NCI-H1694 (cell line): ENCODE results near the gene C8B.

Source experiments
- DNase-seq: peaks from one replicate; lab custom pipeline; 2025; lab: John Stamatoyannopoulos, UW

The C8B gene

DNA sequence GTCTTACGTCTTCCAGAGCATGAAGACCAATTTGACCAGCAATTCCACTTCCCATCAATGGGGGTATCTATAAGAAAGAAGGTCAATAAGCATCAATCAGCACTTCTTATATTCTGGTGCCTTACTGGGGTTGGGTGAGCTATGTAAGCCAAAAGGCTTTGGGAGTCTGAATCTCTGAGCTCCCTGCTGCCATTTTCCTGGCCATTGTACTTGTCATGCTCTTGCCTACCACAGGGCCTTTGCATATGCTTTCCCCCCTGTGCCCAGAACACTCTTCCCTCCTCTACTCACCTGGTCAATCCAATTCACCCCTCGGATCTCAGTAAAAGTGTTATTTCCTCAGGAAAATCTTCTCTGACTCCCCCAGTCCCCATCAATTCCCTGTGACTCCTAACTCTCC lies 36.3 kb downstream of the C8B start:
- no peak for DNase-seq

DNA sequence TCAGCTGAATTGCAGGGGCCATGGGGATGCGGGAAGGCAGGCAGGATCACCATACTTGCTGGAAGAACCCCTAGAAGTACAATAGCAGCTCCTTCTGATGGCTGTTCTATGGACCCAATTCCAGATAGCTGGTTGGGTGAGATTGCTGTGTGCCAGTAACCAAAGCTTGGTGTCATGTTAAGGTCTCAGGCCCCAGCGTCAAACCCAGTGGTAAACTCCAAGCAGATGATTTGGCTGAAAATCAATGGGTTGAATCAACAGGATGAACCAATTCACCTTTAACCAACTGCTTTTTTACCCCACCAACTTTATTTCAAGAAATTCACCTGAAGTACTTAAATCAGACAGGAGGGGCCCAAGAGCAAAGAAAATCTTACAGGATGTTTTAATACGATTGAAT lies 37.8 kb downstream of the C8B start:
- no peak for DNase-seq

DNA sequence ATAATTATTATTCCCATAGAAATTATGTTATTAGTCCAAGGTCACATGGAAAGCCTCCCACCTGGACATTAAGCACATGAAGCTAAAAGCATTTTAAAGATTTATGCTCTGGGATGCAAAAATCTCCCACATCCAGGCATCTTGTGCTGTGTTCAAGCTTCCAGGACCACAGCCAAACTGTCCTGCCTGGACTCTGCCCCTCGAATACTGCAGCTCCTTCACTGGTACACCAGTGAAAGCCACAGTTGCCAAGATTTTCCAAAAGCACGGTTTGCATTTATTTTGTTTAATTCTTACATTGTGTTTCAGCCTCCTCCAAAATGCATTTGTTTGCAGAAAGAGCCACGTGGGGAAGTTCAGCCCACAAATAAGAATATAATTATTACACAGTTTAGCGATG lies 38.6 kb downstream of the C8B start:
- DNase-seq: no peak

DNA sequence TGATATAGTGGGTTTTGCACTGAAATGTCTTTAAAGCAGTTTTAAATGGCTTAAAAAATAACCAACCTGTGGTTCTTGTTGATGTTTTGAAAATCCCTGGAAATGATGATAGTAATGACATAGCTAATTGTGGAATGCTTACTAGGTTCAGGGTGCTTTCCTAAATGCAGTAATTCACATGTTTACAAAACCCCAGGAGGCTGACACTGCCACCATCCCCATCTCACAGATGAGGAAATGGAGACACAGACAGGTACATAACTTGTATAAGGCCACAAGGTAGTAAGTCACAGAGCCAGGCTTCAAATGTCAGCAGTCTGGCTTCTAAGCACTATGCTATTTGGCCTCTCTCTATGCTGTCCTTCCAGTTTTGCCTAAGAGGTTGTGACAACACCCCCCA lies 40.6 kb downstream of the C8B start:
- no peak for DNase-seq

DNA sequence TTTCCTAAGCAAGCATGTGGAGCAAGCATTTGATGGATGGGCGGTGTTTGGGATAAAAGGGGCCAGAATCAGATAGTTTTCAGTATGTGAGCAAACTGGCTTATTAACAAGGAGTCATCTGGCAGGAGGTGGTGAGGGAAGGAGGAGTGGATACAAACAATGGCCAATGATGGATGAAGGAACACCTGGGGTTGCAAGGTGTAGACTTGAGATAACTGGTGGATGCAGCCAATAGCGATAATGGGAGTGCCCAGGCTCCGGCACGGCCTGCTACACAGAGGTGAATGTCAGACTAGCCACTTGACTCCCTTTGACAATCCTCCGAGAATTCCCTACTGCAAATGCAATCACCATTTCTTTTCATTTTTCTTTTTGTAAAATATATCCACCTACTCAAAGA lies 41.7 kb downstream of the C8B start:
- DNase-seq: no peak

DNA sequence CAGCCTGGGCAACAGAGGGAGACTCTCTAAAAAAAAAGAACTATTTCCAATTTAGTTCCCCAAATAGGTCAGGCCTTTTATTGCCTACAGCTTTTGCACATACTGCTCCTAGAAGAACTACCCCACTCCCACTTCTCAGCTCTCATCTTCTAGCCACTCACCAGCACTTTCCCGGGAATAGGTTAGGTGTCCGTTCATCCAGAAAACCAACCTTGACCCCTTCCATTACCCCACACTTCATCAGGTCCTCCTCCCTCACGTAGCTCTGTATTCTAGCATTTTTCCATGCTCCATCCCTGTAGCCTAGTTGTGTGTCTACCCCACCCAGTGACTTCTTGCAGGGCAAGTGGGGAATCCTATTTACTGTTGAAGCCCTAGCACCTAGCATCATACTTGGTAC lies 42.6 kb downstream of the C8B start:
- DNase-seq: no peak

DNA sequence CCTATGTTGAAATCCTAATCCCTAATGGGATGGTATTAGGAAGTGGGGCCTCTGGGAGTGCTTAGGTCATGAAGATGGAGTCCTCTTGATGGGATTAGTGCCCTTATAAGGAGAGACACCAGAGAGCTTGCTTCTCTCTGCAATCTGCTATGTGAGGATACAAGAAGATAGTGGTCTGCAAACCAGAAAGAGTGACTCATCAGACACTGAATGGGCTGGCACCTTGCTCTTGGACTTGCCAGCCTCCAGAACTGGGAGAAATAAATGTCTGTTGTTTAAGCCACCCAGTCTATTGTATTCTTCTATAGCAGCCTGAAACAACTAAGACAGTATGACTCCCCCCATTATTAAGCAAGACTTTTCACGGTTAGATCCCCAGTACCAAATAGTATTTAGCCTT lies 43.3 kb downstream of the C8B start:
- no peak for DNase-seq

DNA sequence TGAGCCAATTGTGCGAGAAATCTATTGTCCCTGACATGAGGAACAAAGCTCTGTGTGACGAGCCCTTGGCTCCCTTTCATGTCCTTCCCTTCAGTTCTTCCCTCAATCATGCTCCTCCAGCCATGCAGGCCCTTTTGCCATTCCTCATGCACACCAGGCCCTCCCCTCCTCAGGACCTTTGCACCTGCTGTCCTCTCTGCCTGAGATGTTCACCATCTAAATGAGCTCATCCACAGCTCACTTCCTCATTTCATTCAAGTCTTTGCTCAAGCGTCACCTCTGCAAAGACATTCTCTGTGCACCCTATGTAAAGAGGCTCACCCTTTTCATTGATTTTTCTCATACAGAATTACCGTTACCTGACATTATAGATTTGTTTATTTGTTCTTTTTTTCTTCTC lies 43.7 kb downstream of the C8B start:
- DNase-seq: no peak

DNA sequence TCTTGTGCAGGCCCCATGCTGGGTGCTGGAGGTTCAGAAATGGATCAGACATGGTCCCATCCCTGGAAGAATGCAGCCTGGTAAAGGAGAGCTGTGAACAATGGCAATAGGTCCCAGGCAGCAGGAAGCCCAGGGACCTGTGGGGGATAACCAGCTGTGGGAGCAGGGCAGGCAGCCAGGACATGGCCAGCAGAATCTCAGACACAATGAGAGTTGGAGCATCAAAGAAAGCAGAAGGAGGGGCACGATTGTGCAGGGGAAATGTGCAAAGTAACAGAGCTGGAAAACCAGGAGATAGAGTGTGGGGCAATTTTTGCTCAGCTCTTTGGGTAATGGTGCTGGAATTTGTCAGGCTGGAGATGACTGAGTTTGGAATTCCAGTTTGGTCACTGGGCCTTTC lies 44.3 kb downstream of the C8B start:
- no peak for DNase-seq

DNA sequence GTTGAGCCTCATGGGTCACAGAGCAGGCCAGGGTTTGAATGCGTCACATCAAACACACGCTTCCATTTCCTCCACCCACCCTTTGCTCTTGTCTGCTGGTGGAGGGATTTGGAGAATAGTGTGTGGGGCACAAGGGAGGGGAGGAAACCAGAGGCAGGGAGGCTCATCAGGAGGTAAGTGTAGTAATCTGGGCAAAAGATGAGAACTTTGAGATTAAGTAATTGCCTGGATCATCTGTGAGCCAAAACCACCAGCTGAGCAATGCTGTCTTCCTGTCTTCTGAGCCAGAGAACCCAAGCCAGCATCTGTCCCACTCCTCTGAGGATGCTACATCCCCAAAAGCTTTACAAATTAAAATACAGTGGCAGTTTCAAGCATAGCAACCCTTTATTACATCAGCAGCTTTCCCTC lies 45.2 kb downstream of the C8B start:
- DNase-seq: no peak

DNA sequence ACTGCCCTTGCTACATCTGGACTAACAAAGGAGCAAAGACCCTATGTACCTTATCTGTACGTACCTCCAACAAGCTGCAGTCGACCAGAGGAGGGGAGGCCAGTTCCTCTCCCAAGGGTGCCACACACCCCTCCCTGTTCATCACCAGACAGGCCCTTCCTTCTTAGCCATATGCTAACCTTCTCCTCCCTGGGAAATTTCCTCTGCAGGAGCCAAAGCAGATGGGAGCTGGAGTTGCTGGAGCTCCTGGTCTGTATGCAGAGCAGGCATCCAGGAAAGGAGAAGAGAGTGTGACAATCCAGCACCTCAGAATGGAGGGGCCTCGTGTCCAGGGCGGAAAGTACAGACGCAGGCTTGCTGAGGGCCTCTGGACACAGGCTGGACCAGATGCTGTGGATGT lies 48.5 kb downstream of the C8B start:
- DNase-seq: no peak

DNA sequence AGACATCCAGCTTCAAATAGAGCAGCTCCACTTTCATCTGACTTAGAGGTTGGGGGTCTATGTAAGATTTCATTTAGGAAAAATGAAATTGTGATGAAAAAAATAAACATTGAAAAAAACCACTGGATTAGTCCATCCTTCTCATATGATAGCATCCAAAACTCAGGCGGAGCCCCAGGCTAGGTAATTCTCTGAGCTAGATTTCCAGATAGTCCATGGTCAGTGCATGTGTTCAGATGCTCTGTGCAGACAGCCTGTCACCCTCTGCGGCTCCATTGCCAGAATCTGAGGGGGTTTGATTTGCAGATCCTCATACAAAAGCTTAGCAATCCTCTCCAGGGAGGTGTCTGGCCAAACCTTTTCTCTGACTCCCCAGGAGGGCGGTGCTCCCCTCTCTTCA lies 49.2 kb downstream of the C8B start:
- DNase-seq: no peak

DNA sequence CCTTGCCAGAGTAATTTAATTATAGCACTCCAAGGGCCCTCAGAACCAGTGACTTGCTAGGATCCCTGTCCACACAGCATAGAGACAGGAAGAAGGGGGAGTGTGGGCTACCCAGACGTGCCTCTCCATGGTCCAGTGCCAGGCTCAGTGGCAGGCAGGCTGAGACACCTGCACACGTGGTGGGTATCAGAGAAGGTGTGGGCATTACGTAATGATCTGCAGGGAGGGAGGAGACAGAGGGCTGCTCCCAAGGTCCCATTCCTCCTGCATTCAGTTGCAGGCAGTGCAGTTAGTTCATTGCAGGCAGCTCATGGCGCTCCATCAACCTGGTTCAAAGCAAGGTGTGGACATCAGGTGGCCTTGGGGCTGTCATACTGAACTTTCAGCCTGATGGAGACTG lies 49.9 kb downstream of the C8B start:
- no peak for DNase-seq

DNA sequence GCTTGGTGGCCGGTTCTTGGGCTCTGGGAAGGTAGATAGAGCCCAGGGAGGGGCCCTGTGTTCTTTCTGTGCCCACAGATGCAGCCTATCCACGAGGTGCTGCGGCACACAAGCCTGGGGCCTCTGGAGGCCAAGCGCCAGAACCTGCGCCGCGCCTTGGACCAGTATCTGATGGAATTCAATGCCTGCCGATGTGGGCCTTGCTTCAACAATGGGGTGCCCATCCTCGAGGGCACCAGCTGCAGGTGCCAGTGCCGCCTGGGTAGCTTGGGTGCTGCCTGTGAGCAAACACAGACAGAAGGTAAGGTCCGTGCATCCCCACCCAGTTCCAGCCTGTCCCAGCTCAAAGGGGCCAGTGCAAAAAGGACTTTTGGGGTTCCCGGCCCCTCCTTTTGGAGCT lies 53.5 kb downstream of the C8B start:
- DNase-seq: no peak

DNA sequence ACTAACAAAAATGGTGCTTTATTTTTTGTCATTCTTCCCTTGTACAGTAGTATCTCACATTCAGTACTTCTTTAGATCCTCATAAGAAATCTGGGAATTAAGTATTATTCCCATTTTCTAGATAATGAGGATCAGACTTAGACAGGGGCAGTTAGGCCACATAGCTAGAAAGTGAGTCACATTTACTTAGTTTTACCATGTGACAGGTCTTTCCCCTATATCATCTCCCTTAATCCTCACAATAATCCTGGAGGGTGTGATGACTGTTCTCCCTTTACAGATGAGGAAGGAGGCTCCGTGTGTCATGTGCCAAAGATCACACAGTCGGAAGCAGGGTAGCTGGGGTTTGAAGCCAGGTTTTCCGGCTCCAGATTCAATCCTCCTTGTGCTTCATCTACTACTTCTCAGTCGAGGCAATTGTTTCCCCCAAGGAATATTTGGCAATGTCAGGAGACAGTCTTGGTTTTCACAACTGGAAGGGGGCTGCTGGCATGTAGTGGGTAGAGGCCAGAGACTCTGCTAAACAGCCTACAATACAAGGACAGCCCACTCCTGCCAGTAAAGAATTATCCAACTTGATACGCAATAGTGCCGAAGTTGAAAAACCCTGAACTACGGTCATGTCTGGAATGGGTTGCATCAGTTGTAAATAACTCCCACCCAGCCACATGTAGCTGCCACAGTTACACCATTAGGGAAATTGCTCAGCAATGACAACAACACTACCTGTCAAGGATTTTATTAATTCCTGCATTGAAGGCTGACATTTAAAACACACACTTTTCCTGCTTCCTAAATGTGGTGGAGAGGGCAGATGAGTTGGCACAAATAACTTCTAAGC lies 54.5 kb downstream of the C8B start:
- no peak for DNase-seq

DNA sequence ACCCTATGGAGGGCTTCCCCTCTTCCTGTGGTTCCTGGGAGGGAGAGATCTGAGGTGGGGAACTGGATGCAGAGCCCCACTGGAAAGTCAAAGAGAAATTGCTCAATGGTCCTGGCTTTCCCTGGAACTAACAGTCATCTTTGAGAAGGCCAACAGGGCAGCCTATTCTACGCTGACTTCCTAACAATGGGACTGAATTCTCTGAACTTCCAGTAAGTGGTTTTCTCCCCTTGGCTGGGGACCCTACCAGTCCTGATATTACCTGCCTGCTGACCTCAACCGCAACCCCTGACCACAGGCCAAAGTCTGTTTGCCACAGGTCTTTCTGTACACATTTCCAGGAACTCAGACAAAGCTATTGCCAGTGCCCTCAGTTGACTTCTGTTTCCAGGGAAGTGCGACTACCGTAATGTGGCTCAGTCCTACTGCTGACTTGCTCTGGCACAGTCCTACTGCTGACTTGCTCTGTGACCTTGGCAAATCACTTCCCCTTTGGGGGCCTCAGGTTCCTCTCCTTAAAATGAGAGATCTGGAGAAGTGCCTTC lies 55.3 kb downstream of the C8B start:
- DNase-seq: no peak

DNA sequence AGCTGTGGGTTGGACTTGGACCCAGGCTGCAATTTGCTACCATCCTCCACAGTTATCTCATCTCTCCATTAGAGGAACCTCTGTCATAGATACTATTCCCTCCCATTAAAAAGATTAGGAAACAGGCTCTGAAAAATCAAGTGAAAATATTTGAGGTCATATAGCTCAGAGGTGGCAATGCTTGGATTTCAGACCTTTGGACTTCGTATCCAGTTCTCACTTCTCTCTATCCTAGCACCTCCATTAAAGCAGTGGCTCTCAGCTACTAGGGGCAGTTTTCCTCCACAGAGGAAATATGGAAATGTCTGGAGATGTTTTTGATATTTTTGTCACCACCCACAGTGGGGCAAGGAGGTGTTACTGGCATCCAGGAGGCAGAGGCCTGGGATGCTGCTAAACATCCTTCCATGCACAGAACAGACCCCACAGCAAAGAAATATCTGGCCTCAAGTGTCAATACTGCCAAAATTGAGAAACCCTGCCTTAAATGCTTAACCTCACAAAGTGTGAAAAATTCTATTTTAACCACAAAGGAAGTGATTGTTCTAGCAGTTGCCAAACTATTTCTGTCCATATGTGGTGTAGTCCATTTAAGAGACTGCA lies 57.1 kb downstream of the C8B start:
- no peak for DNase-seq

DNA sequence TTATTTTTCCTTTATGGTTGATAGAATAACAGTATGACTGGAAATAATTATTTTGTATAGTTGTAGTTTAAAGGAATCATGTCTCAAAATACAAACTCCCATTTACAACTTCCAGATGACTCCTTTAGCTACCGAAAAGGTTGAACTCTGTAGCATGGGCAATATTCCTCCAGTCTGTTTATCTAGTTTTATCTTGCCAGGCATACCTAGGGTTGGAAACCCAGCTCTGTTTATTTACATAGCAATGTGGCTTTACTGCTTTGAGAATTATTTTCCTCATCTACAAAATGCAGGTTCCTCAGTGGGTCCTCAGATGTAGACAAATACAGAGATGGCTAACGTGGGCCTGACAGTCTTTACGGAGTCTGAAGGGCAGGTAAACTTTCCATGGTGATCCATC lies 60.1 kb downstream of the C8B start:
- DNase-seq: no peak

DNA sequence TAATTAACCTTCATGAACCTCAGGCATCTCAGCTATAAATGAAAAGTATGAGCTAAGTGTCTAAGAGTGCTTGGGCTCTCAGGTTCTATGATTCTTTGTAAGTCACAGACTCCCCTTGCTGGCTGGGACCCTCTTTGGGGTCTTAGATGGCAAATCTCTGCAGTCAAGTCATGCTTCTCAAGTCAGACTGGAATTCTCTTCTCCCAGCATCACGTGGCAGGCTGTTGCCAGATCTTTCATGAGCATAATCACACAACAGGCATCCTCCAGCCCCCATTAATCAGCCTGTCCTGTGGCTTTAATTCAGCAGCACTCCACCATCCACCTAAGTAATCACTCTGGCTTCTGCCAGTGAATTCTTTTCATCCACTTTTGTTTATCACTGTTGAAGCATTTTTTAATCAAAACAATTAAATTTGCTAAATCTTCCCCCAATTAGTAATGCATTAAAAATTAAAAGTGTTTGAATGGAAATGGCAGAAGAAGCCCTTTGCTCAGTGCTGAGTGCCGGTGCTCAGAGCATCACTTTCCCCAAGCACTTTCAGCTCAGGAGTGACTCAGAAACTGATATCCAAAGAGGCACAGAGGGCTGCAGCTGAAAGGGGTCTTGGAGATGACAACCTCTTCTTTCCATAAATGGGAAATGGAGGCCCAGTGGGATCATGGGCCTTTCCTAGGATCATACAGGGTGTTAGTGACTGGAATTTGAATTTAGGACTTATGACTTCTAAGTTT lies 61.0 kb downstream of the C8B start:
- no peak for DNase-seq

DNA sequence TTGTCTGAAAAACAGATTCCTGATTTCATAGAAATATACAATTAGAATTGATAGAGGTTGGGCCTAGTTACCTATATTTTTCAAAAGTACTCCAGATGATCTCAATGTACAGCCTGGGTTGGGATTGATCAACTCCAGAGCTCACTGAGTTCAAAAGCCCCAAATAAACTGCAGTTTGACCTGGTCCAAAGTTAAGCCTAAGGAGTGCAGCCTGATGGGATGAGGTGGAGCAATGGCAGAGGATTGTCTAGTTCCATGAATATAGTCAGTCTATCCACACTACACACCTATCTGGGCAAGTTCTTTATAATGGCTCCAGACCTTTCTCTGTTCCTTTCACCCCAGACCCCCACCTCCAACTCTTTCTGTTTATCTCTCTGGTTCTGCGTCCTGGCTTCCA lies 62.0 kb downstream of the C8B start:
- no peak for DNase-seq

DNA sequence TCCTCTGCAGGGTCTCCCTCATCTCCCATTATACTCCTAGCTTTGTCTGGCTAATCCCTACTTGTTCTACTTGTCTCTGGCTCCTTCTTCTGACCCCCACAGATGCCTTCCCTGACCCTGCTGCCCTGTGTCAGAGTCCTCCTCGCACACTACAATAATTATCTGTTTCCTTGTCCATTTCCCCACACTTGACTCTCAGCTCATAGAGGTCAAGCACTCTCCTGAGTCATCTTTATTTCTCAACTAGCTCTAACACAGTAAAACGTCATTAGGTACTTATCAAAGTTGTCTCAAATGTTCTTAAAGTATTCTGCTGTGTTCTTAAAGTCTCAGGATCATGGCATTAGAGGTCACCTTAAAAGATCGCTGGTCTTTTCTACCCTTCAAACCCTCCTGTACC lies 64.1 kb downstream of the C8B start:
- no peak for DNase-seq

DNA sequence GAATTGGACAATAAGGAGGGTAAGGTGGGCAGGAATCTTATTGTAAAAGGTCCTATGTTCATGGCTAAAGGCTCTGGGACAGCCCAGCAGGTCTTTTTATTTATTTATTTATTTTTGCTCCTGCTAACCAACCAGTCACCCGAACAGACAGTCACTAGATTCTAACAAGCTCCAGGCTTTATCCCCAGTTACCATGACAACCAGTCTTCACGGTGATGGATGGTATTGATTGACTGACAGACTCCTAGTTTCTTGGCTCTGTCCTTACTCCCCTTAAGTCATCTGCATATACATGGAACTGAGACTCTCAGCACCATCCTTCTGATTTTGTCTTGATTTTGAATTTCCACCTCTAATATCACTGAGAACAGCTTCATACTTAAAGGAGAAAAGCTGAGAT lies 66.9 kb downstream of the C8B start:
- DNase-seq: no peak

DNA sequence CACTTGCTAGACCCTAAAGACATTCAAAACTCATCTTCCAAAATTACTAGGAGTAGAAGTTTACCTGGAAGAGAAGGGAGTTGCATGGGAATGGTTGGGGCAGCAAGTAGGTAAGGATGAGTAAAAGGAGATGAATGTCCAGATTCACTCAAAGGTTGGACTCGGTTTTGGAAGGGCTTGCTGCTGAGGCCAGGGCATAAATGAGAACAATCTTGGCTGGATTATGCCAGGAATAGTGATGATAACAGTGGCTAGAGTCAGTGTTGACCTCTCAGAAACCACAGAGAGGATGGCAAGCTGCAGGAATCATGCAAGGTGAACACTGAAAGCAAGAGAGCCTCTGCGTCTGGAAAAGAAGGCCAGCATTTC lies 67.8 kb downstream of the C8B start:
- no peak for DNase-seq
